HEK293 (cell line): Measurements from ENCODE around the gene PAK4.

Experiments used
- CTCF ChIP-seq: fragments of 450-650 bp; formaldehyde crosslinking; IDR thresholded peaks from 2 replicates; pipeline ENCODE4 v1.5.1; 2016; ENCODE audit warnings: missing biosample characterization, missing genetic modification characterization
- KLF16 ChIP-seq: fragments of 450-650 bp; formaldehyde crosslinking; IDR thresholded peaks from 2 replicates; pipeline ENCODE4 v1.5.1; 2017; ENCODE audit warnings: missing biosample characterization, missing genetic modification characterization
- ZFP37 ChIP-seq: fragments of 450-650 bp; formaldehyde crosslinking; IDR thresholded peaks from 2 replicates; pipeline ENCODE4 v1.5.1; 2016; ENCODE audit warnings: missing biosample characterization, missing genetic modification characterization
- ZNF324 ChIP-seq: fragments of 450-650 bp; formaldehyde crosslinking; IDR thresholded peaks from 2 replicates; pipeline ENCODE4 v1.5.1; 2016; ENCODE audit warnings: missing biosample characterization, missing genetic modification characterization
- ZNF580 ChIP-seq: fragments of 450-650 bp; formaldehyde crosslinking; IDR thresholded peaks from 2 replicates; pipeline ENCODE4 v1.5.1; 2016; ENCODE audit warnings: missing biosample characterization, missing genetic modification characterization
- ZNF660 ChIP-seq: fragments of 450-650 bp; IDR thresholded peaks from 2 replicates; pipeline ENCODE4 v1.5.1; 2018; ENCODE audit warnings: missing biosample characterization, mild to moderate bottlenecking, missing genetic modification characterization
- ZNF664 ChIP-seq: fragments of 450-650 bp; formaldehyde crosslinking; IDR thresholded peaks from 2 replicates; pipeline ENCODE4 v1.5.1; 2016; ENCODE audit warnings: missing biosample characterization, missing genetic modification characterization
- ZNF76 ChIP-seq: fragments of 450-650 bp; formaldehyde crosslinking; IDR thresholded peaks from 2 replicates; pipeline ENCODE4; 2016; ENCODE audit warnings: low read depth, missing biosample characterization, missing genetic modification characterization, borderline replicate concordance

GRCh38 chr19:39203372-39204341 lies 78.1 kb downstream of the PAK4 start, which contains the start of gene SYCN:
- no peak for TF ChIP-seq ZFP37 (tag by site-specific recombination)
- TF ChIP-seq CTCF (tag by site-specific recombination): no peak
- no peak for TF ChIP-seq ZNF664 (tag by site-specific recombination)
- no peak for TF ChIP-seq KLF16 (tag by site-specific recombination)
- TF ChIP-seq ZNF660: no peak
- no peak for TF ChIP-seq ZNF76 (tag by site-specific recombination)
- TF ChIP-seq ZNF580 (tag by site-specific recombination): no peak
- no peak for TF ChIP-seq ZNF324 (tag by site-specific recombination)
